Hematopoietic multipotent progenitor cell treated with erythropoietin and hydrocortisone succinate and interleukin-3 and kit ligand, for 15 days (in vitro differentiated cells): ENCODE measurements around the gene FA2H.
"Not testable (repeated sequence)": the region's sequence is repeated elsewhere in the genome, so short reads cannot be mapped to it uniquely, and the experiment has no call there.

Experiments
- DNase-seq: peaks from one replicate; pipeline ENCODE4 v3.0.0-alpha.2; 2015; ENCODE audit warnings: low spot score

FA2H gene

GRCh38 chr16:74769586-74770190 lies 4.9 kb downstream of the FA2H start:
- no peak for DNase-seq

- DNase-seq: no peak
These were observed 6.4 kb downstream of the FA2H start for GRCh38 chr16:74768239-74768638.

- no peak for DNase-seq
These were observed 6.9 kb downstream of the FA2H start for GRCh38 chr16:74767749-74768148.

GRCh38 chr16:74766729-74767128 lies 7.9 kb downstream of the FA2H start:
- DNase-seq: no peak

GRCh38 chr16:74764184-74764583 lies 10.4 kb downstream of the FA2H start:
- not testable (repeated sequence) for DNase-seq

GRCh38 chr16:74761665-74762064 lies 13.0 kb downstream of the FA2H start:
- no peak for DNase-seq

- DNase-seq: no peak
These were observed 14.4 kb downstream of the FA2H start for GRCh38 chr16:74760007-74760767.

GRCh38 chr16:74759564-74759963 lies 15.1 kb downstream of the FA2H start:
- DNase-seq: no peak

- no peak for DNase-seq
These were observed 15.8 kb downstream of the FA2H start for GRCh38 chr16:74758801-74759200.

- no peak for DNase-seq
These were observed 17.3 kb downstream of the FA2H start for GRCh38 chr16:74757349-74757748.

- no peak for DNase-seq
These were observed 18.4 kb downstream of the FA2H start for GRCh38 chr16:74756203-74756602.

GRCh38 chr16:74753180-74753579 lies 21.4 kb downstream of the FA2H start:
- DNase-seq: no peak

- no peak for DNase-seq
These were observed 21.9 kb downstream of the FA2H start for GRCh38 chr16:74752756-74753155.

- DNase-seq: no peak
These were observed 22.4 kb downstream of the FA2H start for GRCh38 chr16:74752258-74752657.

- no peak for DNase-seq
These were observed 23.0 kb downstream of the FA2H start for GRCh38 chr16:74751658-74752057.

GRCh38 chr16:74749291-74750055 lies 25.1 kb downstream of the FA2H start:
- DNase-seq: no peak

- DNase-seq: no peak
These were observed 26.0 kb downstream of the FA2H start for GRCh38 chr16:74748616-74749026.

- DNase-seq: no peak
These were observed 26.7 kb downstream of the FA2H start for GRCh38 chr16:74747716-74748615.

GRCh38 chr16:74745926-74746325 lies 28.7 kb downstream of the FA2H start:
- no peak for DNase-seq

GRCh38 chr16:74745109-74745615 lies 29.5 kb downstream of the FA2H start:
- no peak for DNase-seq

- DNase-seq: no peak
These were observed 30.1 kb downstream of the FA2H start for GRCh38 chr16:74744566-74744965.
